HepG2 (cell line): ENCODE measurements around the gene ZNF331. TPM values are rescaled to one million over a fixed set of nuclear protein-coding genes. Genes with fewer than 3 reads are reported as not detected.

Experiments
- ATAC-seq: fragments of 200-7000 bp; cut with Tn5 transposase; 3 replicates; pipeline ENCODE4 v1.9.1; 2020; ENCODE audit warnings: mild to moderate bottlenecking, moderate library complexity
- BruUV-seq: library from RNA; stranded (reverse); fragments of 400-500 nt; replicated peaks from 2 replicates; lab custom pipeline; 2021; lab: Mats Ljungman, UMichigan
- CTCF ChIA-PET: fragments of 300-600 bp; formaldehyde crosslinking; extraction: SDS; loops from one replicate; lab custom pipeline; 2021; ENCODE audit warnings: low total read pairs, inconsistent platforms, low intra/inter-chr PET ratio; lab: Yijun Ruan, JAX
- POLR2A ChIA-PET: fragments of 350-600 bp; sonication (Branson Sonifier 250); formaldehyde crosslinking; loops from one replicate; lab custom pipeline; 2020; ENCODE audit warnings: antibody characterized with exemption, inconsistent platforms; lab: Yijun Ruan, JAX
- DNase-seq: peaks from one replicate; pipeline ENCODE4 v3.0.0-alpha.2; 2015; ENCODE audit warnings: low spot score
- FAIRE-seq: peaks from 3 replicates; lab custom pipeline; 2011; peaks lifted over from hg19 to GRCh38; lab: Jason Lieb, UNC
- H2AFZ ChIP-seq: one replicate; pipeline ENCODE4 v1.6.1; 2011; ENCODE audit warnings: low read length, inconsistent platforms
- H3K27ac ChIP-seq: fragments of 300-600 bp; 3 replicates; pipeline ENCODE4 v1.8.0; 2011; ENCODE audit warnings: mixed run types, mild to moderate bottlenecking, mixed read lengths, low read length, inconsistent platforms; ENCODE audit not compliant: insufficient read depth; ENCODE audit errors: extremely low read length
- H3K27me3 ChIP-seq, 2 experiments: fragments of 200-600 bp in 1 of 2; 2 replicates in 1 of 2; 3 replicates in 1 of 2; pipeline versions ENCODE4 v1.6.0 to v1.8.0; 2011; ENCODE audit warnings: low read length in 2 of 2, mild to moderate bottlenecking in 2 of 2, moderate library complexity in 2 of 2, inconsistent platforms in 1 of 2; ENCODE audit not compliant: insufficient read depth in 2 of 2, control insufficient read depth in 1 of 2
- H3K36me3 ChIP-seq, 2 experiments: fragments of 200-600 bp in 1 of 2; replicated peaks in 1 of 2; 2 replicates in 1 of 2; 3 replicates in 1 of 2; pipeline versions ENCODE4 v1.5.1 to v1.8.0; 2011; ENCODE audit warnings: low read length in 2 of 2, inconsistent platforms in 1 of 2; ENCODE audit not compliant: insufficient read depth in 2 of 2, control insufficient read depth in 1 of 2
- H3K4me1 ChIP-seq: 2 replicates; pipeline ENCODE4 v1.5.1; 2012; ENCODE audit warnings: low read length, inconsistent platforms; ENCODE audit not compliant: insufficient read depth
- H3K4me2 ChIP-seq: 2 replicates; pipeline ENCODE4 v1.6.0; 2011; ENCODE audit warnings: low read depth, low read length, inconsistent platforms
- H3K4me3 ChIP-seq, 3 experiments: fragments of 200-600 bp in 1 of 3; sonication (generic), shearing (Covaris generic) in 1 of 3; replicated peaks in 1 of 3; 2 replicates each; pipeline ENCODE4 v1.5.1; 2011 to 2016; ENCODE audit warnings: low read length in 3 of 3, inconsistent platforms in 2 of 3, low read depth in 2 of 3, mild to moderate bottlenecking in 2 of 3, control low read depth in 1 of 3, mixed read lengths in 1 of 3; ENCODE audit not compliant: insufficient read depth in 1 of 3
- H3K79me2 ChIP-seq: one replicate; pipeline ENCODE4 v1.6.1; 2011; ENCODE audit warnings: low read length, inconsistent platforms; ENCODE audit not compliant: insufficient read depth
- H3K9ac ChIP-seq: 2 replicates; pipeline ENCODE4 v1.6.0; 2011; ENCODE audit warnings: mild to moderate bottlenecking, low read depth, low read length, inconsistent platforms; ENCODE audit not compliant: insufficient read depth
- H3K9me3 ChIP-seq: 2 replicates; pipeline ENCODE4 v1.5.1; 2012; ENCODE audit warnings: mild to moderate bottlenecking, low read length
- H4K20me1 ChIP-seq: 2 replicates; pipeline ENCODE4 v1.6.0; 2011; ENCODE audit warnings: inconsistent platforms, mild to moderate bottlenecking, low read length, moderate library complexity; ENCODE audit not compliant: insufficient read depth
- HOXA3 ChIP-seq: sonication (generic); formaldehyde crosslinking; IDR thresholded peaks from 2 replicates; pipeline ENCODE4 v1.5.0; 2020; ENCODE audit warnings: missing genetic modification reagents
- ISL2 ChIP-seq: sonication (generic); formaldehyde crosslinking; IDR thresholded peaks from 2 replicates; pipeline ENCODE4 v1.5.0; 2020; ENCODE audit warnings: missing genetic modification reagents
- MAFG ChIP-seq: sonication (generic); formaldehyde crosslinking; IDR thresholded peaks from 2 replicates; pipeline ENCODE4 v1.5.1; 2020; ENCODE audit warnings: mild to moderate bottlenecking, missing genetic modification reagents
- SMC3 ChIP-seq: IDR thresholded peaks from 2 replicates; pipeline ENCODE4 v1.6.1; 2011; ENCODE audit warnings: low read length, improper control_type of control experiment
- SP5 ChIP-seq: IDR thresholded peaks from 2 replicates; pipeline ENCODE4 v1.6.1; 2016; ENCODE audit warnings: low read depth, borderline replicate concordance
- ZNF225 ChIP-seq: sonication (generic); formaldehyde crosslinking; IDR thresholded peaks from 2 replicates; pipeline ENCODE4 v1.4.0; 2020; ENCODE audit warnings: mild to moderate bottlenecking, missing genetic modification reagents
- ZNF737 ChIP-seq: sonication (generic); formaldehyde crosslinking; IDR thresholded peaks from 2 replicates; pipeline ENCODE4 v1.5.0; 2020; ENCODE audit warnings: missing genetic modification reagents, mild to moderate bottlenecking, borderline replicate concordance
- ZNF839 ChIP-seq: sonication (generic); formaldehyde crosslinking; IDR thresholded peaks from 2 replicates; pipeline ENCODE4 v1.4.0; 2020; ENCODE audit warnings: missing genetic modification reagents, mild to moderate bottlenecking, borderline replicate concordance
- ZSCAN25 ChIP-seq: sonication (generic); formaldehyde crosslinking; IDR thresholded peaks from 2 replicates; pipeline ENCODE4 v1.8.0; 2022; ENCODE audit warnings: mild to moderate bottlenecking, missing genetic modification reagents
- WGBS: methylation state at CpG from one replicate; pipeline ENCODE4 v1.1.6; 2017; ENCODE audit warnings: low lambda C conversion rate; 5-methylcytosine and 5-hydroxymethylcytosine counted together
- in situ Hi-C: cut with HindIII; loops from 2 replicates; pipeline ENCODE4 v1.10.0; 2017; ENCODE audit warnings: low pct_unique_long_range_greater_than_20kb; ENCODE audit not compliant: extremely low pct_ligation_motif_present
- intact Hi-C: fragments of 100-400 bp; cut with micrococcal nuclease; formaldehyde crosslinking; loops from one replicate; pipeline ENCODE4 v1.10.0; 2022; ENCODE audit not compliant: unreplicated experiment
- polyA plus RNA-seq, 8 experiments: library from polyadenylated mRNA; depleted of rRNA in 3 of 8; stranded (reverse) in 7 of 8; unstranded in 1 of 8; fragments of >200 nt; fragmentation: Illumina TruSeq in 4 of 8; extraction: Trizol in 4 of 8; gene quantifications; 2 replicates each; pipeline versions ENCODE4 v1.2.1 to v1.2.3, GENCODE V29; 2011 to 2016; ENCODE audit warnings: low read depth in 4 of 8, missing spikeins in 1 of 8, mixed read lengths in 1 of 8; ENCODE audit not compliant: insufficient read depth in 1 of 8
- total RNA-seq, 5 experiments: library from RNA; depleted of rRNA; stranded (reverse); fragments of >200 nt; fragmentation: Illumina TruSeq; extraction: Trizol; gene quantifications; 2 replicates each; pipeline ENCODE4 v1.2.3, GENCODE V29; 2016; ENCODE audit warnings: low read depth in 1 of 5
- TF ChIP-seq, protein P1 (sequence below): sonication (generic); formaldehyde crosslinking; IDR thresholded peaks from 2 replicates; pipeline ENCODE4 v1.8.0; 2023; ENCODE audit warnings: mild to moderate bottlenecking, missing genetic modification reagents
- TF ChIP-seq, protein P2 (sequence below): sonication (generic); formaldehyde crosslinking; IDR thresholded peaks from 2 replicates; pipeline ENCODE4 v1.4.0; 2020; ENCODE audit warnings: mild to moderate bottlenecking, missing genetic modification reagents

The ZNF331 gene
- total and polyA plus RNA-seq, 2 of the 13 experiments (the other 11 are each of a cell fraction or from before 2014, with no cell fraction given): 8.2 to 13.3 TPM

DNA sequence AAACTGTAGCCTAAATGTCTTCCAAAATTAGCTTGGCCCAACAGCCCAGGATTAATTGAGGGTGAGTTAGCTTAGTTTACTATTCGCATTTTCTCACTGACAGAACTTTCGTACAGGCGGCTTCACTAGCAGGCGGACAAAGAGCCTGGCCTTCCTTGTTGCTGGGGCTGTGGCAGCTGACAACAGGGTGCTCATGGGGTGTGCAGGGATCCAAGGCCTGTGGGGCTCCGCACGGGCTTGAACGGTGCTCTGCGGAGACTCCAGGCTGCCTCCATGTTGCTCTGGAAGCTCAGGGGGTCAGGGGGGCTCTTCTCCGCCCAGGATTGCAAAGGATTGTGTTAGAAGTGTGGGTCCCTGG lies 57.5 kb downstream of the ZNF331 start:
- ChIA-PET POLR2A (no interaction called here), CTCF (no interaction called here)
- H2AFZ ChIP-seq: no peak overlapping the region
- no peak for TF ChIP-seq ZSCAN25 (CRISPR knock-in tag)
- TF ChIP-seq SP5: no peak
- no peak for TF ChIP-seq ISL2
- TF ChIP-seq ZNF225 (CRISPR knock-in tag): no peak
- no peak for TF ChIP-seq MAFG (CRISPR knock-in tag)
- no peak for TF ChIP-seq ZNF737 (CRISPR knock-in tag)
- TF ChIP-seq, protein P1, sequence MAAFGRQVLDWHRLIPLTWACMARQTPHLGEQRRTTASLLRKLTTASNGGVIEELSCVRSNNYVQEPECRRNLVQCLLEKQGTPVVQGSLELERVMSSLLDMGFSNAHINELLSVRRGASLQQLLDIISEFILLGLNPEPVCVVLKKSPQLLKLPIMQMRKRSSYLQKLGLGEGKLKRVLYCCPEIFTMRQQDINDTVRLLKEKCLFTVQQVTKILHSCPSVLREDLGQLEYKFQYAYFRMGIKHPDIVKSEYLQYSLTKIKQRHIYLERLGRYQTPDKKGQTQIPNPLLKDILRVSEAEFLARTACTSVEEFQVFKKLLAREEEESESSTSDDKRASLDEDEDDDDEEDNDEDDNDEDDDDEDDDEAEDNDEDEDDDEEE (CRISPR knock-in tag): no peak
- TF ChIP-seq ZNF839 (CRISPR knock-in tag): no peak
- TF ChIP-seq, protein P2, sequence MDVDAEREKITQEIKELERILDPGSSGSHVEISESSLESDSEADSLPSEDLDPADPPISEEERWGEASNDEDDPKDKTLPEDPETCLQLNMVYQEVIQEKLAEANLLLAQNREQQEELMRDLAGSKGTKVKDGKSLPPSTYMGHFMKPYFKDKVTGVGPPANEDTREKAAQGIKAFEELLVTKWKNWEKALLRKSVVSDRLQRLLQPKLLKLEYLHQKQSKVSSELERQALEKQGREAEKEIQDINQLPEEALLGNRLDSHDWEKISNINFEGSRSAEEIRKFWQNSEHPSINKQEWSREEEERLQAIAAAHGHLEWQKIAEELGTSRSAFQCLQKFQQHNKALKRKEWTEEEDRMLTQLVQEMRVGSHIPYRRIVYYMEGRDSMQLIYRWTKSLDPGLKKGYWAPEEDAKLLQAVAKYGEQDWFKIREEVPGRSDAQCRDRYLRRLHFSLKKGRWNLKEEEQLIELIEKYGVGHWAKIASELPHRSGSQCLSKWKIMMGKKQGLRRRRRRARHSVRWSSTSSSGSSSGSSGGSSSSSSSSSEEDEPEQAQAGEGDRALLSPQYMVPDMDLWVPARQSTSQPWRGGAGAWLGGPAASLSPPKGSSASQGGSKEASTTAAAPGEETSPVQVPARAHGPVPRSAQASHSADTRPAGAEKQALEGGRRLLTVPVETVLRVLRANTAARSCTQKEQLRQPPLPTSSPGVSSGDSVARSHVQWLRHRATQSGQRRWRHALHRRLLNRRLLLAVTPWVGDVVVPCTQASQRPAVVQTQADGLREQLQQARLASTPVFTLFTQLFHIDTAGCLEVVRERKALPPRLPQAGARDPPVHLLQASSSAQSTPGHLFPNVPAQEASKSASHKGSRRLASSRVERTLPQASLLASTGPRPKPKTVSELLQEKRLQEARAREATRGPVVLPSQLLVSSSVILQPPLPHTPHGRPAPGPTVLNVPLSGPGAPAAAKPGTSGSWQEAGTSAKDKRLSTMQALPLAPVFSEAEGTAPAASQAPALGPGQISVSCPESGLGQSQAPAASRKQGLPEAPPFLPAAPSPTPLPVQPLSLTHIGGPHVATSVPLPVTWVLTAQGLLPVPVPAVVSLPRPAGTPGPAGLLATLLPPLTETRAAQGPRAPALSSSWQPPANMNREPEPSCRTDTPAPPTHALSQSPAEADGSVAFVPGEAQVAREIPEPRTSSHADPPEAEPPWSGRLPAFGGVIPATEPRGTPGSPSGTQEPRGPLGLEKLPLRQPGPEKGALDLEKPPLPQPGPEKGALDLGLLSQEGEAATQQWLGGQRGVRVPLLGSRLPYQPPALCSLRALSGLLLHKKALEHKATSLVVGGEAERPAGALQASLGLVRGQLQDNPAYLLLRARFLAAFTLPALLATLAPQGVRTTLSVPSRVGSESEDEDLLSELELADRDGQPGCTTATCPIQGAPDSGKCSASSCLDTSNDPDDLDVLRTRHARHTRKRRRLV (CRISPR knock-in tag): no peak
- TF ChIP-seq HOXA3 (CRISPR knock-in tag): no peak
- TF ChIP-seq SMC3: no peak
- no TSS peak for BruUV-seq
- no peaks in the 10 kb centered on the region for H3K9me3 ChIP-seq
- no peaks in the 10 kb centered on the region for H4K20me1 ChIP-seq
- H3K79me2 ChIP-seq: no peaks in the 10 kb centered on the region
- no peak overlapping the region for H3K27ac ChIP-seq
- H3K4me3 ChIP-seq: no peak overlapping the region
- no peak overlapping the region for H3K9ac ChIP-seq
- intact Hi-C loops (loop anchor here (10.0 kb wide), 1 partner anchor 59 kb away; no protein-coding TSS in a partner anchor), in situ Hi-C loops (loop anchor here (10.0 kb wide), 1 partner anchor 59 kb away; no protein-coding TSS in a partner anchor)
- DNase-seq (no peak), FAIRE-seq (no peak), ATAC-seq (no peak)
- WGBS: 94% methylated on average over 4 of the region's 9 CpGs
- no peaks in the 10 kb centered on the region for H3K36me3 ChIP-seq
- H3K4me2 ChIP-seq: no peak overlapping the region
- peaks cover 55% of the 10 kb centered on the region for H3K4me1 ChIP-seq
- no peaks in the 10 kb centered on the region for H3K27me3 ChIP-seq
